Activated naive CD4-positive, alpha-beta T cell treated with Interleukin-2 at 50 U/mL for 16 hours (primary cell): Measurements from ENCODE around the gene GALM.
"Not testable (repeated sequence)": the region's sequence is repeated elsewhere in the genome, so short reads cannot be mapped to it uniquely, and the experiment has no call there.

Experiments
- DNase-seq: peaks from one replicate; pipeline ENCODE4 v3.0.0-alpha.2; 2020

The GALM gene

GRCh38 chr2:38713338-38713737 is 47.4 kb downstream of the GALM start:
- DNase-seq, result no peak

GRCh38 chr2:38714941-38715340 is 49.0 kb downstream of the GALM start:
- DNase-seq, result not testable (repeated sequence)

- no peak for DNase-seq
Measured at GRCh38 chr2:38716185-38716584, 50.3 kb downstream of the GALM start.

- DNase-seq, result no peak
Measured at GRCh38 chr2:38718601-38719000, 52.7 kb downstream of the GALM start.

- no peak for DNase-seq
Measured at GRCh38 chr2:38719706-38720105, 53.8 kb downstream of the GALM start.

GRCh38 chr2:38720613-38721241 is 54.8 kb downstream of the GALM start:
- no peak for DNase-seq

GRCh38 chr2:38722271-38723061 is 56.6 kb downstream of the GALM start:
- peak; percentile 76 for DNase-seq

GRCh38 chr2:38723173-38723572 is 57.3 kb downstream of the GALM start:
- peak; percentile 26 for DNase-seq

- no peak for DNase-seq
Measured at GRCh38 chr2:38727661-38728060, 61.7 kb downstream of the GALM start.

- DNase-seq, result no peak
Measured at GRCh38 chr2:38728694-38729093, 62.8 kb downstream of the GALM start.

- DNase-seq, result no peak
Measured at GRCh38 chr2:38731090-38731489, 65.2 kb downstream of the GALM start.

- DNase-seq, result no peak
Measured at GRCh38 chr2:38731684-38732221, 65.8 kb downstream of the GALM start.

GRCh38 chr2:38733300-38733971 is 67.5 kb downstream of the GALM start:
- DNase-seq, result no peak

GRCh38 chr2:38734299-38735058 is 68.6 kb downstream of the GALM start:
- no peak for DNase-seq

- no peak for DNase-seq
Measured at GRCh38 chr2:38735999-38736320, 70.0 kb downstream of the GALM start.

- DNase-seq, result not testable (repeated sequence)
Measured at GRCh38 chr2:38737000-38737698, 71.2 kb downstream of the GALM start.

- DNase-seq, result no peak
Measured at GRCh38 chr2:38737925-38738324, 72.0 kb downstream of the GALM start.

- DNase-seq, result no peak
Measured at GRCh38 chr2:38739524-38739923, 73.6 kb downstream of the GALM start.

GRCh38 chr2:38740851-38741731 is 75.2 kb downstream of the GALM start:
- no peak for DNase-seq

- no peak for DNase-seq
Measured at GRCh38 chr2:38742797-38743559, 77.1 kb downstream of the GALM start.
